Measurements from ENCODE around the gene MBD4.

- TF ChIP-seq CTCF (IDR thresholded peaks at IDR 0.05) (peak; percentile 86 to 92 (median 88)), POLR2A (IDR thresholded peaks at IDR 0.05) (peak; percentile 39)
Observed at GRCh38 chr3:129399145-129399894, 40.4 kb downstream of the MBD4 start.

Data from right lobe of liver (tissue), 4 donors.